BE2C (cell line): ENCODE results near the gene EFHD1.
"Not testable (repeated sequence)": the region's sequence is repeated elsewhere in the genome, so short reads cannot be mapped to it uniquely, and the experiment has no call there.

Source experiments
- DNase-seq: peaks from one replicate; pipeline ENCODE4 v3.0.0-alpha.2; 2020
- H3K27me3 ChIP-seq: fragments of 250-450 bp; sonication (Bioruptor Pico); 2 replicates; pipeline ENCODE4 v1.5.1; 2020; ENCODE audit warnings: mild to moderate bottlenecking
- H3K36me3 ChIP-seq: fragments of 250-450 bp; sonication (Bioruptor Pico); 2 replicates; pipeline ENCODE4 v1.5.1; 2020; ENCODE audit warnings: mild to moderate bottlenecking
- H3K4me1 ChIP-seq: fragments of 250-450 bp; sonication (Bioruptor Pico); 2 replicates; pipeline ENCODE4 v1.5.1; 2020
- H3K4me3 ChIP-seq: 2 replicates; pipeline ENCODE4 v1.5.1; 2011; ENCODE audit warnings: low read depth, low read length
- H3K9me3 ChIP-seq: fragments of 250-450 bp; sonication (Bioruptor Pico); 2 replicates; pipeline ENCODE4 v1.5.1; 2020
- TF ChIP-seq, protein P1 (sequence below): IDR thresholded peaks from 2 replicates; pipeline ENCODE4 v1.5.1; 2012; ENCODE audit warnings: mild to moderate bottlenecking, low read depth, low read length

EFHD1 gene

DNA sequence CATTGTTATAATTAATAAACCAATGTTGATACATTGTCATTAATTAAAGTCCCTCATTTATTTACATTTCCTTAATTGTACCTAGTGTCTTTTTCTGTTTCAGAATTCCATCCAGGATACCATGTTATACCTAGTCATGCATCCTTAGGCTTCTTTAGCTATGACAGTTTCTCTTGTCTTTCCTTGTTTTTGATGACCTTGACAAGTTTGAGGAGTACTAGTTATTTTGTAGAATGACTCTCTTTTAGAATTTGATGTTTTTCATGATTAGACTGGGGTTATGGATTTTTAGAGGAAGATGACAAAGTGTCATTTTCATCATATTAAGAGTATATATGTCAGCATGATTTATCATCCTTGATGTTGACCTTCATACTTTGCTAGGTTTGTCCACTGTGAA, 80.1 kb downstream of the EFHD1 start:
- TF ChIP-seq, protein P1, sequence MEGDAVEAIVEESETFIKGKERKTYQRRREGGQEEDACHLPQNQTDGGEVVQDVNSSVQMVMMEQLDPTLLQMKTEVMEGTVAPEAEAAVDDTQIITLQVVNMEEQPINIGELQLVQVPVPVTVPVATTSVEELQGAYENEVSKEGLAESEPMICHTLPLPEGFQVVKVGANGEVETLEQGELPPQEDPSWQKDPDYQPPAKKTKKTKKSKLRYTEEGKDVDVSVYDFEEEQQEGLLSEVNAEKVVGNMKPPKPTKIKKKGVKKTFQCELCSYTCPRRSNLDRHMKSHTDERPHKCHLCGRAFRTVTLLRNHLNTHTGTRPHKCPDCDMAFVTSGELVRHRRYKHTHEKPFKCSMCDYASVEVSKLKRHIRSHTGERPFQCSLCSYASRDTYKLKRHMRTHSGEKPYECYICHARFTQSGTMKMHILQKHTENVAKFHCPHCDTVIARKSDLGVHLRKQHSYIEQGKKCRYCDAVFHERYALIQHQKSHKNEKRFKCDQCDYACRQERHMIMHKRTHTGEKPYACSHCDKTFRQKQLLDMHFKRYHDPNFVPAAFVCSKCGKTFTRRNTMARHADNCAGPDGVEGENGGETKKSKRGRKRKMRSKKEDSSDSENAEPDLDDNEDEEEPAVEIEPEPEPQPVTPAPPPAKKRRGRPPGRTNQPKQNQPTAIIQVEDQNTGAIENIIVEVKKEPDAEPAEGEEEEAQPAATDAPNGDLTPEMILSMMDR = no peak
- H3K4me3 ChIP-seq = no peak overlapping the region
- no peak for DNase-seq
- peaks cover 12% of the 10 kb centered on the region for H3K36me3 ChIP-seq
- no peaks in the 10 kb centered on the region for H3K9me3 ChIP-seq
- no peaks in the 10 kb centered on the region for H3K27me3 ChIP-seq
- H3K4me1 ChIP-seq = peaks cover 8% of the 10 kb centered on the region

DNA sequence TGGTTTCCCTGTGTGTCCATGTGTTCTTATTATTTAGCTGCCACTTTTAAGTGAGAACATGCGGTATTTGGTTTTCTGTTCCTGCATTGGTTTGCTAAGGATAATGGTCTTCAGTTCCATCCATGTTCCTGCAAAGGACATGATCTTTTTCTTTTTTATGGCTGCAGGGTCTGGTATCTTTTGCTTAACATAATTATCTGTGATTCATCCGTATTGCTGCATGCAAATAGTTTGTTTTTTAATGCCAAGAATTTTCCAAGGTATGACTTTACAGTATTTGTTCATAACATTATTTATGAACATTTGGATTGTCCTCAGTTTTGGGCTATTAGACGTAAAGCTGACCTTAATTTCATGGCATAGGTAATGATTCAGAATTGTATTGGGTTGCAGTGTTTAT, 81.6 kb downstream of the EFHD1 start:
- TF ChIP-seq, protein P1 = no peak
- DNase-seq = no peak
- H3K4me1 ChIP-seq = peaks cover 8% of the 10 kb centered on the region
- peaks cover 19% of the 10 kb centered on the region for H3K36me3 ChIP-seq
- H3K27me3 ChIP-seq = no peaks in the 10 kb centered on the region
- H3K4me3 ChIP-seq = no peak overlapping the region
- no peaks in the 10 kb centered on the region for H3K9me3 ChIP-seq

DNA sequence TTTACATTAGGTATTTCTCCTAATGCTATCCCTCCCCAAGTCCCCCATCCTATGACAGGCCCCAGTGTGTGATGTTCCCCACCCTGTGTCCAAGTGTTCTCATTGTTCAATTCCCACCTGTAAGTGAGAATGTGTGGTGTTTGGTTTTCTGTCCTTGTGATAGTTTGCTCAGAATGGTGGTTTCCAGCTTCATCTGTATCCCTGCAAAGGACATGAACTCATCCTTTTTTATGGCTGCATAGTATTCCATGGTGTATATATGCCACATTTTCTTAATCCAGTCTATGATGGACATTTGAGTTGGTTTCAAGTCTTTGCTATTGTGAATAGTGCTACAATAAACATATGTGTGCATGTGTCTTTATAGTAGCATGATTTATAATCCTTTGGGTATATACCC, 86.7 kb downstream of the EFHD1 start:
- not testable (repeated sequence) for H3K4me1 ChIP-seq, H3K27me3 ChIP-seq, H3K4me3 ChIP-seq, H3K9me3 ChIP-seq, DNase-seq
- peaks cover 29% of the 10 kb centered on the region for H3K36me3 ChIP-seq

DNA sequence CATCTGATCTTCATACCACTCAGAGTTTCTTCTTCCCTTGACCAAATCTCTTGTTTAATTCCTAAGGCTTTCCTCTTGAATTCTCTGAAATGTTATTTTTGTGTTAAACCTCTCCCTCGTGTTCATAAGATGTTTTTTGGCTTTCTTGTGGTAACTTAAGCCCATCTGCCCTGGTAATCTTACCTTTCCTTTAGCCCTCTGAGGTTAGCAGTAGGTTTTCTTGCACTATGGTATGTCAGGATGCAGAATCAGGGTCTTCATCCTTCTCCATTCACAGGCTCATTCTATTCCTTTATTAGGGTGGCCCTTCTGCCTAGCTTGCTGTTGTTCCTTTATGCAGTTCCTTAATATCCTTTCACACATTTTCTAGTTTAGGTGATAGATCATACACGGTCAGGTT, 87.9 kb downstream of the EFHD1 start:
- DNase-seq = no peak
- no peaks in the 10 kb centered on the region for H3K9me3 ChIP-seq
- H3K36me3 ChIP-seq = peaks cover 32% of the 10 kb centered on the region

DNA sequence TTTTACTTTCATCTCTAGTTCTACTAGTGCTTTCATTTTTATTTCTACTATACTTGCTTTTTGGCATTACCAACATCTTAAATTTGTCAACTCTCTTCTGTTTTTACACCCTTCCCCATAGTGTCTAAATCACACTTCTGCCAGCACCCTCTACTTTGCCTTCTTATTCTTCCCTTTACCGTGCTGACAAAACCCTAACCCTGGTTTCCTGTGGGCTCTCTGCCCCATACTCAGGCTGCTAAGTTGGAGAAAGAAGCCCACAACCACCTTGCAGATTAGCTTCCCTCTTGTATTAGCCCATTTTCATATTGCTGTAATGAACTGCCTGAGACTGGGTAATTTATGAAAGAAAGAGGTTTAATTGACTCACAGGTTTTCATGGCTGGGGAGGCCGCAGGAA, 88.5 kb downstream of the EFHD1 start:
- Histone ChIP-seq H3K36me3 (peaks cover 27% of the 10 kb centered on the region; the same call in 1 of the 2 replicates), H3K4me1 (peaks cover 9% of the 10 kb centered on the region), H3K4me3 (no peak overlapping the region), H3K27me3 (no peaks in the 10 kb centered on the region), H3K9me3 (no peaks in the 10 kb centered on the region)
- TF ChIP-seq, protein P1 = no peak
- no peak for DNase-seq

More for the DNA sequence above, 87.9 kb downstream of the EFHD1 start:
- H3K4me1 ChIP-seq = peaks cover 9% of the 10 kb centered on the region
- no peaks in the 10 kb centered on the region for H3K27me3 ChIP-seq
- TF ChIP-seq, protein P1 = no peak
- no peak overlapping the region for H3K4me3 ChIP-seq

DNA sequence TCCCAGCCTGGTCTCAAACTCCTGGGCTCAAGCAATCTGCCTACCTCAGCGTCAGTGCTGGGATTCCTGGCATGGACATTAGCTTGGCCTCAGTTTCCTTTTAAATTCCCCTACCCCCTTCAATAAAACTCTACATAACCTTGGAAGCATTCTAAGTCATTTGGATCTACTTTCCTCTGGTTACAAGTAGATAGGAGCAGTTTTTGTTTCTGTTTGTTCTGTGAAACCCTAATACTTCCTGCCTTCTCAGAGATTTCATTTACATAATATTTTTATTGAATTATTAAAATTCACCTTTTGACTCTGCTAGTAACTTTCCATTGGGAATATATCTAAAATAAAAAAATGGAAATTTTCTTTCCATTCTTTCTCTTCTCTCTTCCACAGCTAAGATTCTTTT, 89.6 kb downstream of the EFHD1 start:
- TF ChIP-seq, protein P1 = no peak
- peaks cover 32% of the 10 kb centered on the region; the same call in 1 of the 2 replicates for H3K36me3 ChIP-seq
- H3K9me3 ChIP-seq = no peaks in the 10 kb centered on the region
- no peaks in the 10 kb centered on the region for H3K27me3 ChIP-seq
- DNase-seq = no peak
- H3K4me1 ChIP-seq = peaks cover 9% of the 10 kb centered on the region
- no peak overlapping the region for H3K4me3 ChIP-seq

DNA sequence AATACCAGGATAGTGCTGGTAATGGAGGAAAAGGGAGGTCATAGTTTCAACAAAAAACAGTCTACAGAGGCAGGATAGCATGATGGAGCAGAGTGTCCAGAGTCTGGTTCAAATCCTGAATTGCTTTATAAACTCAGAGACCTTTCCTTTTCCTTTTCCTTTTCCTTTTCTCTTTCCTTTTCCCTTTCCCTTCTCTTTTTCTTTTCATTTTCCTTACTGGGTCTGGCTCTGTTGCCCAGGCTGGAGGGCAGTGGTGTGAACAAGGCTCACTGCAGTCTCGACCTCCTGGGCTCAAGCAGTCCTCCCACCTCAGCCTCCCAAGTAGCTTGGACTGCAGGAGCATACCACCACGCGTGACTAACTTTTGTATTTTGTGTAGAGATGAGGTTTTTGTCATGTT, 95.4 kb downstream of the EFHD1 start:
- no peak for DNase-seq
- Histone ChIP-seq H3K36me3 (peaks cover 20% of the 10 kb centered on the region), H3K27me3 (no peaks in the 10 kb centered on the region), H3K4me1 (peaks cover 6% of the 10 kb centered on the region), H3K4me3 (no peak overlapping the region), H3K9me3 (no peaks in the 10 kb centered on the region)
- TF ChIP-seq, protein P1 = no peak
